Activated naive CD4-positive, alpha-beta T cell treated with Interleukin-2 at 50 U/mL for 16 hours (primary cell): ENCODE data around the gene DEGS2.
"Not testable (repeated sequence)": the region's sequence is repeated elsewhere in the genome, so short reads cannot be mapped to it uniquely, and the experiment has no call there.

Source experiments
- DNase-seq: peaks from one replicate; pipeline ENCODE4 v3.0.0-alpha.2; 2020

Gene DEGS2

DNA sequence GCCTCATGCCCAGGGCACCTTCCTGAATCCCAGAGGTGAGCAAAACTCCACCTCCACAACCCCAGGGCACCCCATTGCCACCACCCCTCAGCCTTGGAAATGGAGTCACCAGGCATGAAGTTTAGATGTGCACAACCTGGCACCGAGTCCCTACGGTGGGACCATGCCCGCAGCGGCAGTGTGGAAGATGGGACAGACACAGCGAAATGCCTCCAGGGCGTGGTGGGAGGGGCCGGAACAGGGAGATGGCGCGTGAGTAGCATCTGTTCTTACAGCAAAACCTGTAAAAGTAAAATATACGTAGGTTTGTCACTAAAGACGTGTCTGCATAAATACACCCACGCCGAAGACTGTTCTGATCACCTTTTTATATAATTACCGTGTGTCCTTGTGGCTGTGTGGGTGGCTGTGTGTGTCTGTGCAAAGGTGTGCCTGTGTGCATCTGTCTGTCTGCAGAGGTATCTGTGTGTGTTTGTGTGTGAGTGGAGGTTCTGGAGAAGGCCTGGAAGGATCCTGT is 17.4 kb upstream of the DEGS2 start:
- DNase-seq: no peak

DNA sequence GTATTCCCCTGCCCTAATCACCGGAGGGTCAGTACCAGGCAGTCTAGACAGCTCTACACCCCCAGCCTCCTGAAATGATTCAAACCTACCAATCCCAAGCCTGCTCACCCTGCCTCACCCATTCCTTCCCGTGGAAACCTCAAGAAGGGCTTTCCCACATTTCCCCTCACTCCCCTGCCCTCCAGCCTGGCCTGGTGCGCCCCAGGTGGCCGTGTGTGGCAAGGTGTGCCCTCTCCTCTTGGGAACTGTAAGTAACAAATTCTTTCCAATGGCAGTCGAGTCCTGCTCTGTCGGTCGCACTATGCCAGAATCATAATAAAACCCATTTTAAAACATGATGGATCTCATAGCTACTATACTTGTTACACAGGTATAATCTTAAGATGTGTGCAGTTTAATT is 13.9 kb upstream of the DEGS2 start:
- DNase-seq: no peak

DNA sequence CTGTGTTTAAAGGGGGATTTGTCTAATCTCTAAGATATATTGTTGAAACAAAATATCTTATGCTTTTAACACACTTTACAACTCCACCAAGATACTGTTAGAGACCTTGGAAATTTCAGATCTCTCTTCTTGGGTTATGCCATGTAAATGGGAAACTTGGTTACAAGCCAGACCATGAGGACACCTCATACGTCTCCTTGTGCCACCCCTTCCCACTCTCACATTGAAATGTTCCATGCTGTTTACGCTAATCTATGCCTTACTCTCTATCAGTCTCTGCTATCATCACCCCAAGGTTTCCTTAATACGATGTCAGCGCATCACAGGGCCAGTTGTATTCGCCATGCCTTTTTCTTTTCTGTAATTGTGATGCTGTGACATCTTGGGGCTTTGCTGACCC is 13.4 kb upstream of the DEGS2 start:
- DNase-seq: no peak

DNA sequence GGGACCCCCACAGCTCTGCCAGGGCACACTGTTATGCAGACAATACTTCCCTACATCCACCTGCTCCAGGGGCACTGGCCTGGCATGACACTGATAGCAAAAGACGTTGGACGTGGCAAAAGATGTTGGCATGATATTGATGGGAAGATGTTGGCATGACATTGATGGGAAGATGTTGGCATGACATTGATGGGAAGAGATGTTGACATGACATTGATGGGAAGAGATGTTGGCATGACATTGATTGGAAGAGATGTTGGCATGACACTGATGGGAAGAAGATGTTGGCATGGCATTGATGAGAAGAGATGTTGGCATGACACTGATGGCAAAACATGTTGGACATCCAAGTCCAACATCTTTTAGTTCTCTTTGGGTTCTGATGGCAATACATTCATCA is 11.4 kb upstream of the DEGS2 start:
- no peak for DNase-seq

DNA sequence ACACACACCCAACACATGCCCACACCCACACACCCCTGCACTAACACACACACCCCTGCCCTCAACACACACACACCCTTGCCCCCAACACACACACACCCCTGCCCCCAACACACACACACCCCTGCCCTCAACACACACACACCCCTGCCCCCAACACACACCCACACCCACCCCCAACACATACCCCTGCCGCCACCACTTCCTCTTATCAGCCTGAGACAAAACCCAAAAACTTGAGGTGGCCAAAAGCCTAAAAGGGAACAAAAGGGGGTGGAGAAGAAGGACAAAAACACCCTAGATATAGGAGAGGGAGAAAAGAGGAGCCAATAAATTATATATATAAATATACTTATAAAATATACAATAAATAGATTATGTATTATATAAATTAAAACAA is 9.1 kb upstream of the DEGS2 start:
- no peak for DNase-seq

DNA sequence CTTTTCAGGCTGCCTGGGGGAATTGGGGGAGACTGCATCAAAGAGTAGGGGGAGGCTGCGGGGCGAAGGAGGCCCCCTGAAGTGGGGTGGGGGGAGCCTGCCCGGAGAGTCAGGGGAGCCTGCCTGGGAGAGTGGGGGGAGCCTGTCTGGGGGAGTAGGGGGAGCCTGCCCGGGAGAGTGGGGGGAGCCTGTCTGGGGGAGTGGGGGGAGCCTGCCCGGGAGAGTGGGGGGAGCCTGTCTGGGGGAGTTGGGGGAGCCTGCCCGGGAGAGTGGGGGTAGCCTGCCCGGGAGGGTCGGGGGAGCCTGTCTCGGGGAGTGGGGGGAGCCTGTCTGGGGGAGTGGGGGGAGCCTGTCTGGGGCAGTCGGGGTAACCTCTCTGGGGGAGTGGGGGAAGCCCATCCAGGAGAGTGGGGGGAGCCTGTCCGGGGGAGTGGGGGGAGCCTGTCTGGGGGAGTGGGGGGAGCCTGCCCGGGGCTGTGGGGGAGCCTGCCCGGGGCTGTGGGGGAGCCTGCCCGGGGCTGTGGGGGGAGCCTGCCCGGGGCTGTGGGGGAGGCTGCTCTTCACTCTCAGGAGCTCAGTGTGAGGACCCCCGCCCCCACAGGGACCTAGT is 6.5 kb upstream of the DEGS2 start:
- no peak for DNase-seq

DNA sequence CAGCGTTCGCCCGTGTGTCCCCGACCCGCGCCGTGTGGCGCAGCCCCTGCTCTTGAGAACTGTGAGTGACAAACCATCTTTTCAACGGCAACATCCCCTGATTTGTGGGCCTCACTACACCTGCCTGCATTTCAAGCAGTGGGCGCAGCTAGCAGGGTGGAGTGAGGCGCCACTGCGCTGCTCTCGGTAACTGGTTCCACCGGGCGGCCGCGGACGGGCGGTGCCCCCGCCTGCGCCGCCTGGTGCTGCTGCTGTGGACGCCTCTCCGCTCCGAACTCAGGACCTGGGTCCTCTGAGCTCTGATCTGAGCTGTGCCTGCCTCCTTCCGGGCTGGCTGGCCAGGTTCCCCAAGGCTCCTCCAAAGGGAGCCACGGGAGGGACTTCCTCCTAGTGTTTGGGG is 5.9 kb upstream of the DEGS2 start:
- no peak for DNase-seq

DNA sequence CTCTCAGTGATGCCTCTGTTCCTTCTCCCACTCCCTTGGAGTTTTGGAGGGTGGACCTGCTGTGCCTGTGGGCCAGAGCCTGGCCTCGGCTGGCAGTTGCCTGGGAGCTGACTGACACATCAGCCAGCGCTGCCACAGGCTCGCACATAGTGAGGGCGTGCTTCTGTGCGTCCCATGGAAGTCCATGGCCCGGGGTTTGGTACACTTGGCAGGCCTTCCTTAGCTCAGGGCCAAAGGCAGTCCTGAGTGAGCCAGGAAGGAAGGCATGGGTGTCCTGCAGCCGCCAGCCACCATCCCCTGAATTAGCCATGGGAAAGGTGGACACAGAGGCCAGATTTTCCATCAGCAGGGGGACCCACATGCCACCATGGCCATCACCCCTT is 1.1 kb upstream of the DEGS2 start:
- no peak for DNase-seq

DNA sequence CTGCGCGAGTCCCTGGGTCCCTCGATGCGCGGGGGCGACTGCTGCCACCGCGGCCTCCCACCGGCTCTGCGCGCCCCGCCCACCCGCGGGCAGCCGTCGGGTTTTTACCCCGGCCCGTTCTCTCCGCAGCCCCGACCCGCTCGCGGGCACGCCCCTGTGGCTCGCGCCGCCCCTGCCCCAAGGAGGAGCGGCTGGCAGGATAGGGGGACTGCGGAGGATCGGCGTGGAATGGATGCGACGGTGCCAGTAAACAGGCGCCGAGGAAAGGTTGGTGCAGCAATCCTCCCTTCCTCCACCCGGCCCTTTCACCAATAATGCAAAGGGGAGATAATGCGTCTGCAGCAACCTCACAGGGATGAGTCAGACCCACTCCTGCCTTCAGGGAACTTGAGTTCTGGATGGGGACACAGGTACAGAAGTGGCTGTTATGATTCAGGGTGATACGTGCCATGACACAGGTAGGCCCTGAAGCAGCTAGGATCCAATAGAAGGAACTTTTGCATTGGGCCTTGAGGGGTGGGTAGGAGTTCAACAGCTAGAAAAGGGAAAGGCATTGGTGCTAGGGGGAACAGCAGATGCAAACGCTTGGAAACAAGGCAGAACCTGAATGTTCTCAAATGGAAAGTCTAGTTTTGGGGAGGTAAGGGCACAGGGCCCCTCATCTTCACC is 554 bp upstream of the DEGS2 start:
- DNase-seq: no peak

DNA sequence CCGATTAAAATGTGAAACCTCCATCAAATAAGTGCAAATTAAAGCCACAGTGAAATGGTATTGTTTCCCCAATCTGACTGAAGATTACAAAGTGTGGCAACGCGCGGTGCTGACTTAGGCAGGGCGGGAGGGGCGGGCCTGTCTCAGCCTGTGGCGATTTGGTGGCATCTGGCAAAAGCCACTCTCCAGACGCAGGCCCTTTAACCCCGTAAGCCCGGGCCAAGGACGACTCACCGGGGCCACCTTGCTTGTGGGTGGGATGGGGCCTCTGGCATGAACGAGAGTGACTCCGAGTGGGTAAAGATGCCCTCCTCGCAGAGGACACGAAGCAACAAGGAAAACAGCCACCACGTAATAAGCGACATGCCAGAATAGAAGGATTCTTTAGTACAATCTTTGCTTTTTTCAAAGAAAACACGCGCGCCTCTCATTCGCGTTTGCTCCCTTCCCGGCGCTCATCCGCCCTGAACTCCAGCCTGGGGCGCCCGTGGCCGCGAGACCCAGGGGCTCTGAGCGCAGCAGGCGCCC is 815 bp downstream of the DEGS2 start:
- DNase-seq: no peak

DNA sequence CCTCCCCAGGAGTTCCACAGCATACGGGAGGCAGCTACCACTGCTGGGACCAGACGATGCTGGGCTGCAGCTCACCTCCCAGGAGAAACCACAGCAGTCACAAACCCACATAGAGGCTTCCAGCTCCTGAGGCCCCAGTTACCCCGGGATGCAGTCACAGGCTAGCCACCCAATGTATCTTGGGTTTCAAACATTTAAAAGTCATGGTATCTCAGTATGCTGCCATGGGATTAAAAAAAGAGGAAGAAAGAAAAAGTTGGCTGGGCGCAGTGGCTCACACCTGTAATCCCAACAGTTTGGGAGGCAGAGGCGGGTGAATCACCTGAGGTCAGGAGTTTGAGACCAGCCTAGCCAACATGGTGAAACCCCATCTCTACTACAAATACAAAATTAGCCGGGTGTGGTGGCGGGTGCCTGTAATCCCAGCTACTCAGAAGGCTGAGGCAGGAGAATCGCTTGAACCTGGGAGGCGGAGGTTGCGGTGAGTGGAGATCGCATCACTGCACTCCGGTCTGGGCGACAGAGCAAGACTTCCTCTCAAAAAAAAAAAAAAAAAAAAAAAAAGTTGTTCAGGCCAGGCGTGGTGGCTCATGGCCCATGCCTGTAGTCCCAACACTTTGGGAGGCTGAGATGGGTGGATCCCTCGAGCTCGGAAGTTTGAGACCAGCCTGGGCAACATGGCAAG is 1.8 kb downstream of the DEGS2 start:
- not testable (repeated sequence) for DNase-seq

DNA sequence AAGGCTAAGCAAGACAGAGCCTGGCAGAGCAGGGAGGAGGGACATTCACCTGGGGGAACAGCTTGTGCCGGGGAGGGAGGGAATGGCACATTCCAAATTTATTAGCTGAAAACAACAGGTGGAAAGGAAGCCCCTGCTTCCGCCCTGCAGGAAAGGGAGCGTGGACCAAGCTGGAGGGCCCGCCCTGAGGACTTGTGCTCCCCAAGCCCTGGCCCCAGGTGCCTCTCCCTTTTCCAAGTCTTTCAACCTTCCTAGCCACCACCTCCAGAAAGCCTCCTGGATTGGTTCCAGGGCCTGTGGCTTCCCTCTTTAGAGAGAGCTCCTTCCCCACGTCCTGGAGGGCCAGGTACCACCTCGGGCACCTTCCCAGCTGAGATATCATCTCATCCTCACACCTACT is 2.7 kb downstream of the DEGS2 start:
- DNase-seq: no peak

DNA sequence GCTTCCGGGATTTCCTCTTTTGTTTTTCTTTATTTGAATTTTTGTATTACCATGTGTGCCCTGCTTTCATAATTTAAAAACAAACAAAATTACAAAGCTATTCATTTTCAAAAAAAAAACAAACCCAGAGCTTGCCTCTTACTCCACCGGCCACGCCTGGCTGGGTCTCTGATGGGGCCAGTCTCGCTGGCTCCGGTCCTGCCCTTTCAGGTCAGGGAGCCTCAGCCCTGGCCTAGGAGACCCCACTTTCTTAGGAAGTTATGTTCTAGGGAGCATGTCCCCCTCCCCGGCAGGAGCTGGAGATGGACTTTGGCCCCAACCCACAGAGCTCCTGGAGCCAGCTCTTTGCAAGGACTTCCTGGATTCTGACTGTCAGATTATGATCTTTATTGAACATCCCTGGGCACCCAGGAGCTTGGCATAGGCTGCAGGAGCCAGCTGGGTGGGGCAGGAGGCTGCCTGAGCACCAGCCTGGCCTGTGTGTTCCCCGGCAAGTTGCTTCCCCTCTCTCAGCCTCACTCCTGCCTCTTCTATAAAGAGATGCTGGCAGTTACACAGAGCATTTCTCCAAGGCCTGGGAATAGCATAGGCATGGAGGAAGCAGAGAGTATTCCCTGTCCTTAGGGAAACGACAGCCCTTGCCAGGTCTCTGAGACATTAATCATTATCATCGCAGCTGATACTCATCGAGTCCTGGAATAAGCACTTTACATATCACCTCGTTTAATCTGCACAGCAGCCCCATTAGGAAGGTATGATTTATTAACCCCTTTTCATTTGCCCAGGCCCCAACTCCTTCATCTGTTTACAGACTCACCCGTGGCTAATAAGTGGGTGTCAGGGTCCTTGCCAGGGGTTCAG is 3.5 kb downstream of the DEGS2 start:
- no peak for DNase-seq

DNA sequence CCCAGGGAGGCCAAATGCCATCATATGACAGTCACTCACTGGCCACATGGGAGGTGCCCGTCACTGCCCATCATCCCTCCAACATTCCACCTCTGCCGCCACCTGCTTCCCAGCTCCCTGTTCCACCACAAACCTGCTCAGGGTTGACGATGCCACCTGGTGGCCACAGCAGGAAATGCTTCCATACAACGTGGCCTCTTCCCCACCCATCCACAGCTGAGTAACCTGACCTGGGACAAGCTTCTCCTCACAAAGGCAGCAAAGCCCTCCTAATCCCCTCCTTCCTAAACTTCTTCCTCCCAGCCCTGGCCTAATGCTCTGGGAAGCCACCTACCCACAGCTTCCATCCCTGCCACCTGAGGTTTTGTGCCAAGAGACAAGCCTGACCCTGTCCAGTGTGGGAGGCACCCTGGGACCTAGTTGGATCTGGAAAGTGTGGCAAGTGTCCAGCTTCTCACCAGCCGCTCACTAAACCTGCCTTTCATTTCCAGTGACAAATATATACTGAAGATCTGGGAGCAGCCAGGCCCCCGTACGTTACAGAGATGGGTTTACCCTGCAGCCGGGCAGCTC is 4.3 kb downstream of the DEGS2 start:
- peak; percentile 32 for DNase-seq

DNA sequence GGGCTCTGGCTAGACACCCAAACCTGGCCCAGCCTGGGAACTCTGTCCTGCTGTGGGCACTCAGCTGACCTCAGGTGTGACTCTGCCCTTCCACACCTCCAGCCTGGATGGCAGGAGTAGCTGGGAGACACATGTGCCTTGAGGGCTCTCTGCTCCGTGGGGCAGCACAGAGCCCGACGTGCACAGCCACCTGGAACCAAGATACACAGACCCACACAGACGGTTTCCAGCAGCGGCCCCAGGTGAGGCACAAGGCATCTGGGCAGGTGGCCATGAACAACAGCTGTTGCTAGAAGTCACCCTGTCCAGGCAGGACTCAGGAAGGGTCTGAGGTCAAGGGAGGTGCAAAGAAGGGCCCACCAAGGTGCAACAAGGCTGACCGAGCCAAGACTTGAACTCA is 5.9 kb downstream of the DEGS2 start:
- no peak for DNase-seq

DNA sequence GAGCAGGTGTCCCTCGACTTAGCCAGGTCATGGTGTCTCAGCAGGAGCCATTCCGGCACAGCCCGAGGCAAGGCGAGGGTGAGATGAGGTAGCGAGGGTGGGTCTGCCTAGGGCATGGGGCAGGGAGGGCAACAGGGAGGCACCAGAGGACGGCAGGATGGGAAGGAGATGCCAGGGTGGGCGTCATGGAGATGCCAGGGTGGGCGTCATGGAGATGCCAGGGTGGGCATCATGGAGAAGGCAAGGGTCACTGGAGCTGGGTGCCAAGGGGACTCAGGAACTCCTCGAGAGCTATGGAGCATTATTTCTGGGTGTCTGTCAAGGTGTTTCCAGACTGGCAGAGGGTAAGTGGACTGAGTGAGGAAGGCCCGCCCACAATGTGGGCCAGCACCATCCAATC is 7.4 kb downstream of the DEGS2 start:
- no peak for DNase-seq

DNA sequence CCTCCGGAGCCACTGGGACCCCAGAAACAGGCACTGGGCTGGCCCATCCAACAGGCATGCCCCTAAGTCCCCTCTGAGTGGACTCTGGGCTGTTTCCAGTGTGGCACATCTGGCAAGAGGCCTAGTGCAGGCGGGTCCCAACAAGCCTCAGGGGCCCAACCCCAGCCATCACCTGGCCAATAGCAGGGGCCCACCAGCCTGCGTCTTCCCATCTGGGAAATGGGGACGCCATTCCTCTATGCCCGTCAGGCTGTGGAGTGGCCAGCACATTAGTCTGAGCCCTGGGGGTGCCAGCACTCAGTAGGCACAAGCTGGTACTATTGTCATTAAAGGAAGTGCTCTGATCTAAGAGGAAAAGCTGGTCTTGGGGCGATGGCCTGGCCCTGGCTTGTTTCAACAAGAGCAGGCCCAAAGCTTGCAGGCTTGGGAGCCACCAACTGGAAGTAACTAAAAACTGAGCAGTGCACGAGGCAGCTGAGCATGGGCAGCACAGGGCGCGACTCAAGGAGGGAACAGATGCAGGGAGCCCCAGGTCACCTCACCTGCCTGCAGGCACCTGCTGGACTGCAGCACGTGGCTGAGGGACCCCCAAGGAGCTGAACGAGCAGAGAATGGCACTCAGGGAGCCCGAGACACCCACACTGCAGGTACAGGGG is 8.4 kb downstream of the DEGS2 start:
- no peak for DNase-seq

DNA sequence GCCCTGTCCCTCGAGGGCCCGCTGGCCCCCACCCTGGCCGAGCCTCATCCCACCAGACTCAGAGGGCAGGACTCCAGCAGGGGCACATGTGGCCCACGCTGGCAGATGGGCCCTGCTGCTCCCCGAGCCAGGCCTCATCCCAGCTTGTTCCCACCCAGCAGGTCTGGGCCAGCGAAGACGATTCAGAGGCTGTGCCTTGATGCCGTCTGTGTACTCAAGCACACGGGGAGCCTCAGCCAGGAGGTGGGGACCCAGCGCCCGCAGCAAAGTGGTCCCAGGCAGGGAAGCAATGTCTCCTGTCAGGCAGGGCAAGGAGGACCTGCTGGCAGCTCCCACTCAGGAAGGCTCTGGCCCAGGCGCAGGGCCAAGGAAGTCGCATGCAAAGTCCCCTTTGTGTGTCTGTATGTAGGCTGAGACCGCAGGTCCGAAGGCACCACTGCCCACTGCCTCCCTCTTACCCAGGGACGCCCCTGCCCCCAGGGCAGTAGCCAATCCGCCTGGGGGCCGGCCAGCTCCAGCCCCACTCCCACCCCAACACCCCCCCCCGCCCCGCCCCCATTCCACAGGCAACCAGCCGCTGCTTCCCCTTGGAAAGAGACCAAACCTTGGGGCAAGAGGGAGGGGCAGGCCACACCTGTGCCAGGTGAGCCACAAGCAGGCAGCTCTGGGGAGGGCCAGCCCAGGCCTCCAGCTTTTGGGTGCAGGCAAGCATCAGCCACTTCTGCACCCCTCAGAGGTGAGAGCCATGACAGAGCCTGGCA is 9.4 kb downstream of the DEGS2 start:
- DNase-seq: no peak

DNA sequence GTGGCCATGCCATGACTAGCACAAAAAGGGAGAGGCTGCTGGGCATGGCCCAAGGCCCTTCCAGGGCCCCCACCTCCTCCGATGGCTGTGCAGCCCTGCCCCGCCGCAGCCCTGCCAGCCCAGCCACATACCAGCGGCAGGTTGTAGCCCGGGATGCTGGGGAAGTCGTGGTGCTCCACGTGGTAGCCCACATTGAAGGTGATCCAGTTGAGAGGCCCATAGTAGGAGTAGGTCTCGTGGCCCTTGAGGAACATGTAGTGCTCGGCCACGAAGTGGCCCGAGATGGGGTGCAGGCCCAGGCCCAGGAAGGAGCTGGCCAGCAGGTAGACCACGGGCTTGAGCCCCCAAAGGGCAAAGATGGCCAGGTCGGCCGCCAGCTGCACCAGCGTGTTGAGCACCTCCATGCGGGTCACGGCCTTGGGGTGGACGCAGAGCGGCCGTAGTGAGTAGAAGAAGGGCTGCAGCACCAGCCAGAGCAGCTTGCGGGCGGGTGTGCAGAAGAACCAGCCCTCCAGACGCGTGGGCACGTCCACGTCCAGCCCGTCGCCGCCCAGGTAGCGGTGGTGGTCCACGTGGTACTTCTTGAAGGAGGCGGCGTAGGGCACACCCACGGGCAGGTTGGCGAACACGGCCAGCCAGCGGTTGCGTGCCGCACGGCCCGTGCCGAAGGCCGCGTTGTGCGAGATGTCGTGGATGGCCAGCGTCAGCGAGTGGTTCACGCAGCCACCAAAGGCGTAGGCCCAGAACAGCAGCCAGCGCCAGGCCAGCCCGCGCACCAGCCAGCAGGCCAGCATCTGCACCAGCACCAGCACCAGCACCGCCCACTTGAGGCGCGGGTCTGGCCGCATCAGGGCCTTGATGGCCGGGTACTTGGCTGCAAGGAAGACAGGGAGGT is 10.4 kb downstream of the DEGS2 start:
- no peak for DNase-seq
